Endodermal cell (in vitro differentiated cells): ENCODE measurements around the gene GPX4. TPM values are rescaled to one million over a fixed set of nuclear protein-coding genes. Genes with fewer than 3 reads are reported as not detected.
A peak's percentile ranks its signal among the peaks of the same experiment; 100 is the strongest.

ENCODE experiments used
- DNase-seq: peaks from one replicate; pipeline ENCODE4 v3.0.0-alpha.2; 2017
- H3K27ac ChIP-seq: 2 replicates; pipeline ENCODE4 v1.5.1; 2013; ENCODE audit warnings: mild to moderate bottlenecking, low read depth, low read length, moderate library complexity
- H3K27me3 ChIP-seq: 2 replicates; pipeline ENCODE4 v1.6.1; 2013; ENCODE audit warnings: mild to moderate bottlenecking, low read length, moderate library complexity; ENCODE audit not compliant: insufficient read depth, control insufficient read depth, poor library complexity, severe bottlenecking
- H3K36me3 ChIP-seq: 2 replicates; pipeline ENCODE4 v1.7.0; 2013; ENCODE audit warnings: mild to moderate bottlenecking, low read length, moderate library complexity; ENCODE audit not compliant: control insufficient read depth, insufficient read depth
- H3K4me1 ChIP-seq: one replicate; pipeline ENCODE4 v1.7.0; 2013; ENCODE audit warnings: low read length; ENCODE audit not compliant: control insufficient read depth, insufficient read depth
- H3K4me3 ChIP-seq: 2 replicates; pipeline ENCODE4 v1.5.1; 2013; ENCODE audit warnings: mild to moderate bottlenecking, low read length, moderate library complexity
- H3K9ac ChIP-seq: 2 replicates; pipeline ENCODE4 v1.6.1; 2013; ENCODE audit warnings: mild to moderate bottlenecking, low read length, moderate library complexity; ENCODE audit not compliant: poor library complexity, severe bottlenecking; ENCODE audit errors: extremely low read depth
- H3K9me3 ChIP-seq: 2 replicates; pipeline ENCODE4 v1.6.1; 2013; ENCODE audit warnings: mild to moderate bottlenecking, low read length, moderate library complexity; ENCODE audit not compliant: control insufficient read depth
- H3K27ac Mint-ChIP-seq: 2 replicates; pipeline ENCODE4 v1.8.0; 2020; ENCODE audit warnings: mixed read lengths
- H3K27me3 Mint-ChIP-seq: 2 replicates; pipeline ENCODE4 v1.8.0; 2021; ENCODE audit warnings: mild to moderate bottlenecking, mixed read lengths; ENCODE audit not compliant: insufficient read depth
- H3K36me3 Mint-ChIP-seq: 2 replicates; pipeline ENCODE4 v1.8.0; 2020; ENCODE audit warnings: low read depth, mixed read lengths
- H3K4me1 Mint-ChIP-seq: 2 replicates; pipeline ENCODE4 v1.8.0; 2020; ENCODE audit warnings: mixed read lengths
- H3K4me3 Mint-ChIP-seq: 2 replicates; pipeline ENCODE4 v1.8.0; 2020; ENCODE audit warnings: mild to moderate bottlenecking, moderate library complexity, mixed read lengths
- H3K9me3 Mint-ChIP-seq: 2 replicates; pipeline ENCODE4 v1.8.0; 2020; ENCODE audit warnings: mild to moderate bottlenecking, mixed read lengths
- CTCF ChIP-seq: fragments of 200-600 bp; sonication (generic); conservative IDR thresholded peaks from 2 replicates; pipeline ENCODE4 v1.5.0; 2021; ENCODE audit warnings: antibody characterized with exemption, mild to moderate bottlenecking
- WGBS, 2 experiments: methylation state at CpG; one replicate each; pipeline versions ENCODE4 v1.1.5 to v1.1.7; 2013; ENCODE audit warnings: missing lambda C conversion rate in 2 of 2, mixed read lengths in 1 of 2; ENCODE audit not compliant: insufficient coverage in 1 of 2, insufficient read length in 1 of 2; 5-methylcytosine and 5-hydroxymethylcytosine counted together
- long read RNA-seq, 4 experiments: library from polyadenylated mRNA in 2 of 4; library from RNA in 1 of 4; library from capped mRNA in 1 of 4; stranded (forward) in 3 of 4; unstranded in 1 of 4; transcript quantifications; one replicate each; pipeline ENCODE4 v2.0.0, GENCODE V29; 2020 to 2021; ENCODE audit warnings: inconsistent platforms in 1 of 4
- polyA plus RNA-seq, 2 experiments: library from polyadenylated mRNA; stranded (reverse); fragments of 50-300 nt; gene quantifications; one replicate each; pipeline ENCODE4 v1.2.3, GENCODE V29; 2013
- total RNA-seq, 2 donors: library from RNA; stranded (reverse); fragmentation: NEBNext Ultra II Directional in 1 of 2; extraction: Animal tissue kit (Norgen Biotek cat#: 25700) in 1 of 2; gene quantifications; 2 replicates in 1 of 2; 3 replicates in 1 of 2; pipeline ENCODE4 v1.2.1, GENCODE V29; 2021

The GPX4 gene, protein sequence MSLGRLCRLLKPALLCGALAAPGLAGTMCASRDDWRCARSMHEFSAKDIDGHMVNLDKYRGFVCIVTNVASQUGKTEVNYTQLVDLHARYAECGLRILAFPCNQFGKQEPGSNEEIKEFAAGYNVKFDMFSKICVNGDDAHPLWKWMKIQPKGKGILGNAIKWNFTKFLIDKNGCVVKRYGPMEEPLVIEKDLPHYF
- 100 to 1,000 TPM; 331 to 449 TPM for total RNA-seq
- polyA plus RNA-seq (2013, experiment 1 of 2), result 418 TPM
- 416 TPM for polyA plus RNA-seq (2013, experiment 2 of 2)
- long read RNA-seq, experiment 1, transcript GPX4-201 (7 exons, 919 nt), result major isoform, 28 of 240 reads
- long read RNA-seq, experiment 1, partial matches to known transcripts, result 45 of 240 reads
- long read RNA-seq, experiment 1, other reads (novel, unspliced or antisense), result 161 of 240 reads
- long read RNA-seq, experiment 2, transcript GPX4-206 (7 exons, 803 nt), result minor isoform, 5 of 313 reads
- long read RNA-seq, experiment 2, transcript GPX4-201 (7 exons, 919 nt), result major isoform, 205 of 313 reads
- long read RNA-seq, experiment 2, partial matches to known transcripts, result 5 of 313 reads
- long read RNA-seq, experiment 2, other reads (novel, unspliced or antisense), result 92 of 313 reads
- long read RNA-seq, experiment 3, transcript GPX4-201 (7 exons, 919 nt), result major isoform, 185 of 214 reads
- long read RNA-seq, experiment 3, partial matches to known transcripts, result 5 of 214 reads
- long read RNA-seq, experiment 3, other reads (novel, unspliced or antisense), result 22 of 214 reads
- long read RNA-seq, experiment 4, transcript GPX4-206 (7 exons, 803 nt), result minor isoform, 22 of 393 reads
- long read RNA-seq, experiment 4, transcript GPX4-201 (7 exons, 919 nt), result major isoform, 323 of 393 reads
- long read RNA-seq, experiment 4, partial matches to known transcripts, result 11 of 393 reads
- long read RNA-seq, experiment 4, other reads (novel, unspliced or antisense), result 33 of 393 reads

GRCh38 chr19:1103708-1104310 lies at the start of gene GPX4:
Gene GPX4, plus strand, starts transcription at chr19:1103994. Its CDS starts 50 bp downstream, at chr19:1104044.
- Mint-ChIP-seq H3K4me1 (peaks cover 7% of the 10 kb centered on the region), H3K27ac (peak within 1 kb of the TSS; percentile 90), H3K36me3 (peaks cover 7% of the 10 kb centered on the region), H3K4me3 (peak within 1 kb of the TSS; percentile 71), H3K27me3 (no peaks in the 10 kb centered on the region), H3K9me3 (no peaks in the 10 kb centered on the region)
- Histone ChIP-seq H3K9ac (peak within 1 kb of the TSS; percentile 84), H3K27me3 (no peaks in the 10 kb centered on the region), H3K9me3 (no peaks in the 10 kb centered on the region), H3K27ac (peak within 1 kb of the TSS; percentile 94), H3K36me3 (peaks cover 21% of the 10 kb centered on the region), H3K4me3 (peak within 1 kb of the TSS; percentile 83), H3K4me1 (peaks cover 5% of the 10 kb centered on the region)
- WGBS, 2 experiments, result 0% methylated on average over 3 to 73 of the region's 75 CpGs
- no peak for TF ChIP-seq CTCF
- DNase-seq, result peak; percentile 100

DNA sequence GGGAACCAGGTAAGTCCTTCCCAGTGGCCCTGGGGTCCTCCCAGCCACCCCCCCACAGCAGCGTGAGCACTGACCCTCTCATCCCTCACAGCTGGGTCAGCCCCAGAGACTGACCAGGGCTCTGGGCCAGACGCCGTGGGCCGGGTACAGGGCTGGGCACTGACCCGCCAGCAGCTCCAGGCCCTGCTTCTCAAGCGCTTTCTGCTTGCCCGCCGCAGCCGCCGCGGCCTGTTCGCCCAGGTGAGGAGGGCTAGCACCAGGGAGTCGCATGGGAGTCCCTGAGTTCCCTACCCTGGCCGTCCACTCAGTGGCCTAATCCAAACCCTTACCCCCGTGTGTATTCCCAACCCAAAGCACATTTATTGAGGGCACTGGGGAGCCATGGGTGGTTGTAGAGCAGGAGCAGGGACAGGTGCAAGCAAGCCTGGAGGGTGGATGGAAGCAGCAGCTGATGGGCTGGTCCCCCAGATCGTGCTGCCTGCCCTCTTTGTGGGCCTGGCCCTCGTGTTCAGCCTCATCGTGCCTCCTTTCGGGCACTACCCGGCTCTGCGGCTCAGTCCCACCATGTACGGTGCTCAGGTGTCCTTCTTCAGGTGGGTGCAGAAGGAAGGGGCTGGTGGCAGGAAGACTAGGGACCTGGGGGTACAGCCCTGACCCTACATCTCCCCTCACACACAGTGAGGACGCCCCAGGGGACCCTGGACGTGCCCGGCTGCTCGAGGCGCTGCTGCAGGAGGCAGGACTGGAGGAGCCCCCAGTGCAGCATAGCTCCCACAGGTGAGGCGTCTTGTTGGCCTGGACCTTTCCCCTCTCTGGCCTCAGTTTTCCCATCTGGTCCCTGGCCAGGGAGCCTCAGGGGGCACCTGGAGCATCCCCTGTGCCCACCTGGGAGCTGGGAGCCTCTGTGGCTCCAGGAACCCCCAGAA lies 49.4 kb upstream of the GPX4 start:
- H3K4me1 ChIP-seq, result no peaks in the 10 kb centered on the region
- 89 to 96% methylated on average over 7 to 28 of the region's 28 CpGs for WGBS, 2 experiments
- H3K27ac Mint-ChIP-seq, result no peak overlapping the region
- H3K4me3 Mint-ChIP-seq, result no peak overlapping the region
- no peaks in the 10 kb centered on the region for H3K27me3 Mint-ChIP-seq
- H3K9me3 ChIP-seq, result peaks cover 18% of the 10 kb centered on the region
- no peak overlapping the region for H3K4me3 ChIP-seq
- no peak for TF ChIP-seq CTCF
- no peak for DNase-seq
- H3K27ac ChIP-seq, result no peak overlapping the region
- H3K9ac ChIP-seq, result no peak overlapping the region
- H3K36me3 Mint-ChIP-seq, result peaks cover 31% of the 10 kb centered on the region
- no peaks in the 10 kb centered on the region for H3K27me3 ChIP-seq
- H3K36me3 ChIP-seq, result peaks cover 37% of the 10 kb centered on the region
- no peaks in the 10 kb centered on the region for H3K4me1 Mint-ChIP-seq
- H3K9me3 Mint-ChIP-seq, result no peaks in the 10 kb centered on the region
